ENCODE results near the gene TCEA3.

Gene TCEA3

GRCh38 chr1:23444596-23445390 lies 20.2 kb upstream of the TCEA3 start:
- DNase-seq = no peak

DNA sequence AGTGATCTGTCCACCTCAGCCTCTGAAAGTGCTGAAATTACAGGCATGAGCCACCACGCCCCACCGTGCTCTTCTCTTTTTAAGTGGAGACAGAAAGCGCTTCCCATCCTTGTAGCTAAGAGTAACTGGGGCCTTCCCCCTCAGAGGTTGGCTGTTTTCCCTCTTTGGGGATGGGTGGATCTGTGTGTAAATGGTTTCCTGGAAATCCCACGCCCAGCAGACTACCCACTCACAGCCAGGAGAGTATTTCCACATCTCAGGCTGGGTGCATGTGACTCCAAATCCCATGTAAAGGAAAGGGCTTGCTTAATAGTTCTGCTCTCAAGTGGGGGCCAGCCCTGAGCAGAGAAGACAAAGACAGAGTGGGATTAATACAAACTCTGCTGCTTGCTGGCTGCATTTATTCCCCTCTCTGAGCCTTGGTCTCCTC lies 19.6 kb upstream of the TCEA3 start:
- DNase-seq = no peak

- DNase-seq = no peak
Observed at GRCh38 chr1:23442751-23443150, 18.2 kb upstream of the TCEA3 start.

DNA sequence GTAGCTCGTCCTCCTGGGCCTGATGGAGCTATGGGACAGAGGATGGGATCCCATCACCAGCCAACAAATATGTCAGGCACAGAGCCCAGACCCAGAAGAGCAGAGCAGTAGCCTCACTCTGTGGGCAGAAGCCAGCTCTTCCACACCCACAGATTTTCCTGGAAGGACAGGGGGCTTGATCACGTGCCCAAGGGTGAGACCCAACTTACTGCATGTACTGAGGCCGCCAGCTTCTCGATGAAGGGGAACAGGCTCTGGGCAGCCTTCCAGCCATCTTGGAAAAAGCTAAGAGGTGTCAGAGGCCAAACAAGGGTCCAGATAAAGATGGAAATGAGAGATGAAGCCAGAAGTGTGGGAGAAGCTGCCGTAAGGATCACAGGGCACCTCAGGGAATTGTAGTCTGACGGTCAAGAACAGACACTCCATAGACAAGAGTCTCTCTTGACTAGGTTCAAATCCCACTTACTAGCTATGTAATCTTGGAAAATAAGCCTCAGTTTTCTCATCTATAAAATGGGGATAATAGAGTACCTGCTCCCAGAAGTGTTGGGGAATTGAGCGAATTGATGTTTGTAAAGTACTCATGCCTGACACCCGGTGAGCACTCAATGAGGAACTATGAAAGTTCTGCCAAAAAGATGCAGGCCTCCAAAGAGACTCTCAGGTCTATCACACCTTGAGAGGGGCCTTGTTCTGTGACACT lies 17.0 kb upstream of the TCEA3 start:
- no peak for DNase-seq

GRCh38 chr1:23438545-23438944 lies 14.0 kb upstream of the TCEA3 start:
- no peak for DNase-seq

DNA sequence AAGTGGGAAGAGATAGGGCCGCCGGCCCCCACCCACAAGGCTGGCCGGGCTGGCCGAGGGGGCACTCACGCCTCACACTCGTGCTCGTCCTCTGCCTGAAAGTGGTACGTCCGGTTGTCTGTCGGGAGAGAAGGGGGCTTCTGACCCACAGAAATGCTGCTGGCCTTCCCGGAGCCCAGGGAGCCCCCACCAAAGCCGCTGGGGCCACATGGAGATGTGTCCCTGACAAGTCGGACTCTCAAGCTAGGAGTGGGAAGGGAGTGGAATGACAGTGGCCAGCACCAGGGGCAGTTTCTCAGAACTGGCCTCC lies 12.8 kb upstream of the TCEA3 start:
- DNase-seq = no peak

GRCh38 chr1:23436520-23437354 lies 12.2 kb upstream of the TCEA3 start:
- DNase-seq = peak; percentile 62

GRCh38 chr1:23434260-23434775 lies 9.8 kb upstream of the TCEA3 start:
- DNase-seq = no peak

GRCh38 chr1:23433122-23433521 lies 8.6 kb upstream of the TCEA3 start:
- DNase-seq = no peak

GRCh38 chr1:23431431-23431830 lies 6.9 kb upstream of the TCEA3 start:
- no peak for DNase-seq

DNA sequence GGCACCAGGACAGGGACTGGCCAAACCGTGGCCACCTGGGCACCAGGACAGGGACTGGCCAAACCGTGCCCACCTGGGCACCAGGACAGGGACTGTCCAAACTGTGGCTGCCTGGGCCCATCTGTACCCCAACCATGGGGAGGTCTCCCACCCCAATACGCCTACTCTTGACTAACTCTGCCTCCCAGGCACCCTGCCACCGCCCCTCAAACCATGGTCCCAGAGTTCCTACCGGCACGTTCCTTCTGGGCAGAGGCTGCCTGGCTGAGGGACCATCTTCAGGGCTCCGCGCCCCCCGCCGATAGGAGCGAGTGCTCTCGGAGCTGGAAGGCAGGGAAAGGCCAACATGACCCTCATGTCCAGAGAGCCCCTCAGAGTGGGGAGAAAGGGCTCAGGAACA lies 6.3 kb upstream of the TCEA3 start:
- DNase-seq = no peak

DNA sequence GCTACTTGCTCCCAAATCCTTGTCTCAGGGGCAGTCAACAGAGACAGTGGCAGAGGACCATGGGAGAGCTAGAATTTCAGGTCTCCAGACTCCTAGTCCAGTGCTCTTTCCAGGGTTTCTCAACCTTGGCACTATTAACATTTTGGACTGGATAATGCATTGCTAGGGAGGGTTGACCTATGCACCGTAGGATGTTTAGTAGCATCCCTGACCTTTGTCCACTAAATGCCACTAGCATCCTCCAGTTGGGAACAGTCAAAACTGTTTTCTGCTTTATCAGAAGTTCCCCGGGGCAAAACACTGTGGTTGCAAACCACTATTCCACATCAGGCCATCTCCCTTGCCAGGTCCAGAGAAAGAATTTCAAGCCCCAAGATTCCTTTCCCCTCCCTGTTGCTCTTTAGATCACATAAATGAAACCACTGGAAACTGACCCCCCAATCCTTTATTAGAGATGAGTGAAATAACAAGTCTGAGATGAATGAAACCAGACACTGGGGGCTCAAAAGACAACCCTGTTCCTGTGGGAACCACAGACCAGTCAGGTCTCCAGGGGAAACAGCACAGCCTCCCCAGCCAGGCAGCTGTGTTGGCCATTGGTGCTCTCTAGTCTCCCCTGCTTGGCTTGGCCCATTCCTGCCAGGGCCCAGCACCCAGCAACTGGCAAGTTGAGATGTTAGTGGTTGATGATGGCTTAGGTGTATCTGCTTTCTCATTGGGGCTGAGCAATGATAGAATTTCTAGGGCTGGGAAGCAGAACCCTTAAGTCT lies 3.8 kb upstream of the TCEA3 start:
- DNase-seq = no peak

- no peak for DNase-seq
Observed at GRCh38 chr1:23427550-23427949, 3.0 kb upstream of the TCEA3 start.

- DNase-seq = no peak
Observed at GRCh38 chr1:23426828-23427227, 2.3 kb upstream of the TCEA3 start.

GRCh38 chr1:23425193-23425494 lies 596 bp upstream of the TCEA3 start:
- DNase-seq = no peak

- no peak for DNase-seq
Observed at GRCh38 chr1:23423415-23424292, 894 bp downstream of the TCEA3 start.

- peak; percentile 9 for DNase-seq
Observed at GRCh38 chr1:23422941-23423340, 1.6 kb downstream of the TCEA3 start.

- peak; percentile 41 for DNase-seq
Observed at GRCh38 chr1:23422241-23422877, 2.2 kb downstream of the TCEA3 start.

- no peak for DNase-seq
Observed at GRCh38 chr1:23421753-23422240, 2.8 kb downstream of the TCEA3 start.

DNA sequence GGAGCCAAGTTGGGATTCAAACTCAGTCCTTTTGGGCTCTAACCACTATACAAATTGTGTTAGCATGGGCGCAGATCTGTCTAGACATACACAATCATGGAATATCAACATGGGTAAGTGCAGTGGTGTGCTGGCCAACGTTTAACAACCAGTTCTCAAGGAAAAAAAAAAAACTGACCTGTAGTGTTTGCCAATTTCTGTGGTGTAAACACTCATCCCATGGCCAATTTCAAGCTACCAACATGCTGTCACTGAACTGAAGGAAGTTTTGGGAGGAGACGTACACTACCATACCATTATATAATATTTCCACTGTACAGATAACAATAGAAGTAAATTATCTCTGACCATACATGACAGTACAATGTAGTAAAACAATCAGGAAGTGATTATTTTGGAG lies 3.2 kb downstream of the TCEA3 start:
- DNase-seq = no peak

DNA sequence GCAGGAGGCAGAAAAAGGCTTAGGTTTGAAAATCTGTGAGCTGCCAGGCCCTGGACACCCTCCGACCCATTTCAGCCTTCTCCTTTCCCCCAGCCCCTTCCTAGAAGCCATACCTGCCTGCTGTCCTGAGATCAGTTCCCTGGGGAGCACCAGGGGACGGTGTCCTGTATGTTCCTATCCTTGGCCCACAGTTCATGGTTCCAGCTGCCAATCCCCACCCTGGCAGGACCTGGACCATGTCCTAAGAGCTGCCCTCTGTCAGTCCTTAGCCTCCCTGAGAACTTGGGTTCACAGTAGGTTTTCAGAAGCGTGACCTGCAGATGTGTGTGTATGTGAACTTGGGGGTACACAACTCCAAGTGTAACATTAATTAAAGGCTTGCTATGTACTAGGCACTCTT lies 3.8 kb downstream of the TCEA3 start:
- no peak for DNase-seq

Data from CD4-positive, alpha-beta T cell treated with Interleukin-10 for 1 hour (primary cell).